Measurements from ENCODE around the gene HBQ1.
"Not testable (repeated sequence)": the region's sequence is repeated elsewhere in the genome, so short reads cannot be mapped to it uniquely, and the experiment has no call there.

HBQ1 gene

GRCh38 chr16:152141-153128, 27.8 kb upstream of the HBQ1 start, which contains the start of gene HBZ:
HBZ (plus strand) TSS chr16:152644; CDS start chr16:152910, 266 bp downstream.
- ATAC-seq (replicated peaks), result no peak
- Mint-ChIP-seq H3K9me3 (no peaks in the 10 kb centered on the region), H3K27ac (no peak within 1 kb of the TSS), H3K27me3 (peaks cover 11 to 46% of the 10 kb centered on the region in 2 donors), H3K36me3 (ENCODE audit: insufficient read depth) (no peaks in the 10 kb centered on the region), H3K4me3 (peak within 1 kb of the TSS in 1 of 2 donors; percentile 47), H3K4me1 (ENCODE audit: low read depth in 2 of 2) (peaks cover 3 to 10% of the 10 kb centered on the region in 2 donors)
- no peak for DNase-seq

GRCh38 chr16:153129-153521, 27.1 kb upstream of the HBQ1 start:
- H3K9me3 Mint-ChIP-seq; H3K27ac Mint-ChIP-seq; H3K36me3 Mint-ChIP-seq (ENCODE audit: insufficient read depth); DNase-seq; ATAC-seq (replicated peaks): not testable (repeated sequence)
- peaks cover 11 to 51% of the 10 kb centered on the region in 2 donors for H3K27me3 Mint-ChIP-seq
- H3K4me3 Mint-ChIP-seq, result peak overlapping the region in 1 of 2 donors; percentile 47
- peaks cover 3 to 10% of the 10 kb centered on the region in 2 donors for H3K4me1 Mint-ChIP-seq (ENCODE audit: low read depth in 2 of 2)

GRCh38 chr16:153550-154216, 26.6 kb upstream of the HBQ1 start:
- not testable (repeated sequence) for H3K4me3 Mint-ChIP-seq; H3K27ac Mint-ChIP-seq; DNase-seq; H3K9me3 Mint-ChIP-seq; H3K36me3 Mint-ChIP-seq (ENCODE audit: insufficient read depth)
- peak; percentile 50 for ATAC-seq (replicated peaks)
- Mint-ChIP-seq H3K4me1 (ENCODE audit: low read depth in 2 of 2) (peaks cover 3 to 10% of the 10 kb centered on the region in 2 donors), H3K27me3 (peaks cover 11 to 52% of the 10 kb centered on the region in 2 donors)

GRCh38 chr16:154217-155030, 25.8 kb upstream of the HBQ1 start:
- Mint-ChIP-seq H3K4me3 (peak overlapping the region; percentile 71 to 74), H3K4me1 (ENCODE audit: low read depth in 2 of 2) (peaks cover 5 to 10% of the 10 kb centered on the region in 2 donors), H3K36me3 (ENCODE audit: insufficient read depth) (no peaks in the 10 kb centered on the region), H3K27ac (peak overlapping the region in 1 of 2 donors; percentile 29), H3K27me3 (peaks cover 17 to 52% of the 10 kb centered on the region in 2 donors), H3K9me3 (no peaks in the 10 kb centered on the region)
- DNase-seq, result no peak
- peak; percentile 43 for ATAC-seq (replicated peaks)

GRCh38 chr16:155031-155398, 25.2 kb upstream of the HBQ1 start:
- H3K9me3 Mint-ChIP-seq, result no peaks in the 10 kb centered on the region
- peak overlapping the region; percentile 71 to 74 for H3K4me3 Mint-ChIP-seq
- H3K4me1 Mint-ChIP-seq (ENCODE audit: low read depth in 2 of 2), result peaks cover 6 to 10% of the 10 kb centered on the region in 2 donors
- H3K27ac Mint-ChIP-seq, result no peak overlapping the region
- no peaks in the 10 kb centered on the region for H3K36me3 Mint-ChIP-seq (ENCODE audit: insufficient read depth)
- DNase-seq, result no peak
- no peak for ATAC-seq (replicated peaks)
- H3K27me3 Mint-ChIP-seq, result peaks cover 21 to 55% of the 10 kb centered on the region in 2 donors

GRCh38 chr16:159136-159849, 21.0 kb upstream of the HBQ1 start:
- Mint-ChIP-seq H3K27me3 (peaks cover 34 to 68% of the 10 kb centered on the region in 2 donors), H3K36me3 (ENCODE audit: insufficient read depth) (no peaks in the 10 kb centered on the region), H3K4me3 (no peak overlapping the region), H3K4me1 (ENCODE audit: low read depth in 2 of 2) (peaks cover 6 to 8% of the 10 kb centered on the region in 2 donors), H3K9me3 (no peaks in the 10 kb centered on the region), H3K27ac (no peak overlapping the region)
- no peak for DNase-seq
- ATAC-seq (replicated peaks), result no peak

- DNase-seq; H3K4me3 Mint-ChIP-seq; H3K36me3 Mint-ChIP-seq (ENCODE audit: insufficient read depth); H3K4me1 Mint-ChIP-seq (ENCODE audit: low read depth in 2 of 2); H3K27ac Mint-ChIP-seq; ATAC-seq (replicated peaks); H3K9me3 Mint-ChIP-seq: not testable (repeated sequence)
- peaks cover 24 to 58% of the 10 kb centered on the region in 2 donors for H3K27me3 Mint-ChIP-seq
Measured at GRCh38 chr16:160242-160641, 20.0 kb upstream of the HBQ1 start.

GRCh38 chr16:160691-161190, 19.5 kb upstream of the HBQ1 start:
- Mint-ChIP-seq H3K36me3 (ENCODE audit: insufficient read depth) (no peaks in the 10 kb centered on the region), H3K27ac (no peak overlapping the region), H3K9me3 (no peaks in the 10 kb centered on the region), H3K4me3 (no peak overlapping the region), H3K4me1 (ENCODE audit: low read depth in 2 of 2) (peaks cover 0 to 6% of the 10 kb centered on the region in 2 donors), H3K27me3 (peaks cover 24 to 61% of the 10 kb centered on the region in 2 donors)
- ATAC-seq (replicated peaks), result no peak
- DNase-seq, result no peak

- Mint-ChIP-seq H3K4me3 (no peak overlapping the region), H3K27me3 (peaks cover 32 to 68% of the 10 kb centered on the region in 2 donors), H3K4me1 (ENCODE audit: low read depth in 2 of 2) (peaks cover 5 to 9% of the 10 kb centered on the region in 2 donors), H3K36me3 (ENCODE audit: insufficient read depth) (peaks cover 3% of the 10 kb centered on the region), H3K9me3 (no peaks in the 10 kb centered on the region), H3K27ac (no peak overlapping the region)
- DNase-seq, result no peak
- ATAC-seq (replicated peaks), result no peak
Measured at GRCh38 chr16:162271-162991, 17.8 kb upstream of the HBQ1 start.

- not testable (repeated sequence) for DNase-seq; H3K36me3 Mint-ChIP-seq (ENCODE audit: insufficient read depth); H3K4me3 Mint-ChIP-seq; H3K4me1 Mint-ChIP-seq (ENCODE audit: low read depth in 2 of 2); H3K27ac Mint-ChIP-seq; H3K9me3 Mint-ChIP-seq; ATAC-seq (replicated peaks)
- peaks cover 33 to 70% of the 10 kb centered on the region in 2 donors for H3K27me3 Mint-ChIP-seq
Measured at GRCh38 chr16:163139-163538, 17.1 kb upstream of the HBQ1 start.

- not testable (repeated sequence) for H3K27ac Mint-ChIP-seq; H3K36me3 Mint-ChIP-seq (ENCODE audit: insufficient read depth); H3K9me3 Mint-ChIP-seq; DNase-seq
- peaks cover 5 to 10% of the 10 kb centered on the region in 2 donors for H3K4me1 Mint-ChIP-seq (ENCODE audit: low read depth in 2 of 2)
- H3K27me3 Mint-ChIP-seq, result peaks cover 38 to 70% of the 10 kb centered on the region in 2 donors
- peak overlapping the region; percentile 23 to 65 for H3K4me3 Mint-ChIP-seq
- ATAC-seq (replicated peaks), result peak; percentile 33
Measured at GRCh38 chr16:163696-164095, 16.6 kb upstream of the HBQ1 start.

Measured in effector memory CD8-positive, alpha-beta T cell (primary cell).